Heart right ventricle (tissue), 16 donors: Measurements from ENCODE around the gene FAM13B. TPM values are rescaled to one million over a fixed set of nuclear protein-coding genes. Genes with fewer than 3 reads are reported as not detected.
A peak's percentile ranks its signal among the peaks of the same experiment; 100 is the strongest.

Source experiments
- ATAC-seq, 8 donors: fragments of 200-7000 bp; cut with Tn5 transposase; one replicate each; pipeline ENCODE4 v1.9.1; 2020; ENCODE audit warnings: mild to moderate bottlenecking in 8 of 8, moderate library complexity in 8 of 8, moderate number of reproducible peaks in 1 of 8
- DNase-seq, 2 donors: peaks; one replicate each; pipeline ENCODE4 v3.0.0-alpha.2; 2020
- H3K27ac ChIP-seq, 10 donors: fragments of 200-600 bp; sonication (generic) in 2 of 10; one replicate each; pipeline versions ENCODE4 v1.5.0 to v1.8.0; 2020 to 2022; ENCODE audit warnings: mild to moderate bottlenecking in 3 of 10
- H3K27me3 ChIP-seq, 7 donors: fragments of 200-600 bp; one replicate each; pipeline ENCODE4 v1.8.0; 2021 to 2022; ENCODE audit warnings: mild to moderate bottlenecking in 2 of 7
- H3K36me3 ChIP-seq, 9 donors: fragments of 200-600 bp; sonication (generic) in 1 of 9; one replicate each; pipeline versions ENCODE4 v1.5.0 to v1.8.0; 2020 to 2022; ENCODE audit warnings: mild to moderate bottlenecking in 2 of 9
- H3K4me1 ChIP-seq, 9 donors: fragments of 200-600 bp; sonication (generic) in 1 of 9; one replicate each; pipeline versions ENCODE4 v1.5.0 to v1.8.0; 2020 to 2022; ENCODE audit warnings: mild to moderate bottlenecking in 4 of 9
- H3K4me3 ChIP-seq, 10 donors: fragments of 200-600 bp; sonication (generic) in 2 of 10; one replicate each; pipeline versions ENCODE4 v1.5.0 to v1.8.0; 2020 to 2022; ENCODE audit warnings: mild to moderate bottlenecking in 7 of 10, moderate library complexity in 2 of 10
- H3K9me3 ChIP-seq, 11 donors: fragments of 200-600 bp in 10 of 11; sonication (generic) in 2 of 11; one replicate each; pipeline versions ENCODE4 v1.5.0 to v1.8.0; 2013 to 2022; ENCODE audit warnings: mild to moderate bottlenecking in 2 of 11, control low read depth in 1 of 11, moderate library complexity in 1 of 11
- CTCF ChIP-seq, 9 donors: fragments of 200-600 bp; sonication (generic) in 2 of 9; IDR thresholded peaks; one replicate each; pipeline versions ENCODE4 v1.5.0 to v1.8.0; 2021 to 2022; ENCODE audit warnings: antibody characterized with exemption in 9 of 9, mild to moderate bottlenecking in 5 of 9, moderate library complexity in 1 of 9
- WGBS, 2 donors: extraction: QIAGEN DNeasy Blood & Tissue Kit; methylation state at CpG; one replicate each; pipeline ENCODE4 v1.1.7; 2013; ENCODE audit warnings: inconsistent platforms in 1 of 2; 5-methylcytosine and 5-hydroxymethylcytosine counted together
- intact Hi-C, 10 donors: fragments of 100-400 bp; cut with DNase I; formaldehyde crosslinking; loops; one replicate each; pipeline versions ENCODE4 v1.11.1 to v1.14.2; 2022
- polyA plus RNA-seq, 2 donors: library from polyadenylated mRNA; stranded (reverse); fragments of 200-250 nt; gene quantifications; one replicate each; pipeline ENCODE4 v1.2.3, GENCODE V29; 2013
- total RNA-seq, 10 donors: library from RNA; stranded (reverse); fragmentation: NEBNext Ultra II Directional in 3 of 10; extraction: Animal tissue kit (Norgen Biotek cat#: 25700) in 3 of 10; gene quantifications; one replicate each; pipeline versions ENCODE4 v1.2.1 to v1.2.4, GENCODE V29; 2021 to 2023
- donor health status: Arrhythmogenic right ventricular cardiomyopathy.
- donor health status: ischemic (EF 13 %, LVEDD 7.1; RV severe dilation, severe dysfunction).
- donor health status: healthy with polysubstance abuse.
- donor health status: DM: no; HTN: yes; CAD: no.
- donor health status: DM: no; HTN: no; CAD: no.
- donor health status: ischemic (EF 25% LVEDD 6.9; RV normal size, moderate dysfunction).
- donor health status: ischemic (EF 25% LVEDD 5.7; RV mildly dilated, moderate dysfunction).
- donor health status: healthy.
- donor health status: DM: yes; HTN: yes; CAD: no.
- donor health status: Ischemic cardiomyopathy.
- donor health status: ischemic (EF 35%, LVEDD 5.7; RV mildly dilated, moderate dysfunction).
- donor health status: nonischemic (EF 11% LVEDD 7.7; RV severe dilation, severe dysfunction).
- donor health status: DM: yes; HTN: yes; CAD: no.
- donor health status: PGD.
- donor health status: ischemic (EF 29% LVEDD 5.4; RV normal size, mild dysfunction).
- donor health status: nonischemic (EF 23%, LVEDD 6.1; RV moderate dilation, normal function).

FAM13B gene
- total and polyA plus RNA-seq, 12 donors, result 8.8 to 47.4 (median 31.6) TPM

GRCh38 chr5:138065102-138065501 is 32.2 kb upstream of the FAM13B start:
- Histone ChIP-seq H3K4me3 (no peak overlapping the region), H3K36me3 (no peaks in the 10 kb centered on the region), H3K27me3 (no peaks in the 10 kb centered on the region), H3K9me3 (no peaks in the 10 kb centered on the region), H3K27ac (no peak overlapping the region), H3K4me1 (peaks cover 0 to 6% (median 0%) of the 10 kb centered on the region in 9 donors)
- no peak for ATAC-seq
- no peak for DNase-seq
- 64 to 65% methylated on average over 5 of the region's 5 CpGs for WGBS, 2 donors
- intact Hi-C loops, result loop anchor here in 1 of 10 donors (5.0 kb wide), 1 partner anchor 33 kb away; the partner anchor contains the start of gene FAM13B
- peak in 7 of 9 donors; percentile 6 to 32 (median 21) for TF ChIP-seq CTCF (IDR thresholded peaks at IDR 0.05)

DNA sequence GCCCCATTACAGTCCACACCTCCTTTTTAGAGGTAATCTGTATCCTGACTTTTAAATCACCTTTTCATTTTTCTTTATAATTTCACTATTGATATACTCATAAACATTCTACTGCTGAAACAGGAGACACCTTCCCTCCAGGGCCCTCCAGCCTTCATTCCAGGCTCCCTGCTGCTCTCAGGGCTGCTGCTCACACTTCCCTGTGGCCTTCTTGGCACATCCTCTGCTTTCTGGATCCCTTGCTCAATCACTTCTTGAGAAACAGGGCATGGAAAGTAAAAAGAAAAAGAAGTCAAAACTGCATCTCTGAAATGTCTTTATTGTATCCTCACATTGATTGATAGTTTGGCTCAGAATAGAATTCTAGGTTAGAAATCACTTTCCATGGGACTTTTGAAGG is 31.6 kb upstream of the FAM13B start:
- H3K27me3 ChIP-seq, result no peaks in the 10 kb centered on the region
- no peak for TF ChIP-seq CTCF (IDR thresholded peaks at IDR 0.05)
- no peaks in the 10 kb centered on the region for H3K9me3 ChIP-seq
- no peak overlapping the region for H3K4me3 ChIP-seq
- intact Hi-C loops, result no loop called here
- no peak overlapping the region for H3K27ac ChIP-seq
- no peak for ATAC-seq
- no peaks in the 10 kb centered on the region for H3K36me3 ChIP-seq
- no peak for DNase-seq
- H3K4me1 ChIP-seq, result peaks cover 0 to 6% (median 0%) of the 10 kb centered on the region in 9 donors

GRCh38 chr5:138054847-138055558 is 22.1 kb upstream of the FAM13B start:
- intact Hi-C loops, result no loop called here
- no peak for TF ChIP-seq CTCF (IDR thresholded peaks at IDR 0.05)
- ATAC-seq (peak in 1 of 8 donors; percentile 20), DNase-seq (no peak)
- Histone ChIP-seq H3K4me3 (peak overlapping the region in 1 of 10 donors; percentile 17), H3K36me3 (no peaks in the 10 kb centered on the region), H3K27ac (no peak overlapping the region), H3K4me1 (peaks cover 0 to 9% (median 0%) of the 10 kb centered on the region in 9 donors), H3K9me3 (no peaks in the 10 kb centered on the region), H3K27me3 (peaks cover 0 to 9% (median 0%) of the 10 kb centered on the region in 7 donors)
- 29 to 35% methylated on average over 13 of the region's 13 CpGs for WGBS, 2 donors

DNA sequence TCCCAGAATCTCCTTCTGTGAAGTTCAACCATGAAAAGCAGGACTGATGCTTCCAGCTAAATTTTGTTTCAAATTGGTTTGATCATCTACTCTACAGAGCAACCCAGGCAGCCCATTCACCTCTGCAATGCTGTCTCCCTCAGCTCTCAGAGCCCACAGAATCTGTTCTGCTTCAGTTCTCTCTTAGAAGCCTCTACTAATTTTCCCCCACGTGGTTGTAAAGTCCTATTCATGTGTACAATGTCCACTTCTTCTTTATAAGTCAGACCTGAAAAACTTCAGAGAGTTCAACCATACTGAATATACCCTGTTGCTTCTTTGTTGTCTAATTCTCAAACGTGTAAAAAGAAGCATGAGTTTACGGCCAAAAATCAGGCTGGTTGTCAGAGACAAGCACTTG is 21.3 kb upstream of the FAM13B start:
- ATAC-seq, result no peak
- intact Hi-C loops, result no loop called here
- Histone ChIP-seq H3K4me3 (no peak overlapping the region), H3K36me3 (no peaks in the 10 kb centered on the region), H3K27ac (no peak overlapping the region), H3K9me3 (no peaks in the 10 kb centered on the region), H3K27me3 (peaks cover 0 to 9% (median 0%) of the 10 kb centered on the region in 7 donors), H3K4me1 (peaks cover 0 to 9% (median 0%) of the 10 kb centered on the region in 9 donors)
- TF ChIP-seq CTCF (IDR thresholded peaks at IDR 0.05), result no peak
- DNase-seq, result no peak
- 37 to 49% methylated on average over 3 of the region's 3 CpGs for WGBS, 2 donors
